ENCODE results near the gene NCOR2.
A peak's percentile ranks its signal among the peaks of the same experiment; 100 is the strongest.
"Not testable (repeated sequence)": the region's sequence is repeated elsewhere in the genome, so short reads cannot be mapped to it uniquely, and the experiment has no call there.

Gene NCOR2

GRCh38 chr12:124601706-124602105, 34.3 kb upstream of the NCOR2 start:
- no peak for DNase-seq (ENCODE audit: low read depth)

- no peak for DNase-seq (ENCODE audit: low read depth)
These were observed 31.9 kb upstream of the NCOR2 start for GRCh38 chr12:124599074-124599999.

GRCh38 chr12:124597041-124597440, 29.6 kb upstream of the NCOR2 start:
- DNase-seq (ENCODE audit: low read depth): no peak

DNA sequence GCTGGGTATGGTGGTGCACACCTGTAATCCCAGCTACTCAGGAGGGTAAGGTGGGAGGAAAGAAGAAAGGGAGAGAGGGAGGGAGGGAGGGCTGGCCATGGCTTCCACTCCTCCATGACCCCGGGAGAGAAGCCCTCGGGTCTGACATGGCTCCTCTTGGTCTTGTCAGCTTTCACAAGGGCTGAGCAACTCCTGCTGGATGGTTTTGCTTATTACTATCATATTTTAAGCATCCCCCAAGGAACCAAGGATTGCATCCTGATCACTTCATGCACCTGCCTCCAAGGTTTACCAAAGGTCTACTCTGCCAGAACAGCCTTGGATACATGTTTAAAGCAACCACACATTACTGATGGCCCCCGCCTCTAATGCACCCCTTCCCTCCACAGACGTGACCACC, 28.0 kb upstream of the NCOR2 start:
- DNase-seq (ENCODE audit: low read depth): no peak

GRCh38 chr12:124594851-124595250, 27.4 kb upstream of the NCOR2 start:
- no peak for DNase-seq (ENCODE audit: low read depth)

GRCh38 chr12:124593851-124594401, 26.5 kb upstream of the NCOR2 start:
- no peak for DNase-seq (ENCODE audit: low read depth)

GRCh38 chr12:124593176-124593575, 25.8 kb upstream of the NCOR2 start:
- no peak for DNase-seq (ENCODE audit: low read depth)

DNA sequence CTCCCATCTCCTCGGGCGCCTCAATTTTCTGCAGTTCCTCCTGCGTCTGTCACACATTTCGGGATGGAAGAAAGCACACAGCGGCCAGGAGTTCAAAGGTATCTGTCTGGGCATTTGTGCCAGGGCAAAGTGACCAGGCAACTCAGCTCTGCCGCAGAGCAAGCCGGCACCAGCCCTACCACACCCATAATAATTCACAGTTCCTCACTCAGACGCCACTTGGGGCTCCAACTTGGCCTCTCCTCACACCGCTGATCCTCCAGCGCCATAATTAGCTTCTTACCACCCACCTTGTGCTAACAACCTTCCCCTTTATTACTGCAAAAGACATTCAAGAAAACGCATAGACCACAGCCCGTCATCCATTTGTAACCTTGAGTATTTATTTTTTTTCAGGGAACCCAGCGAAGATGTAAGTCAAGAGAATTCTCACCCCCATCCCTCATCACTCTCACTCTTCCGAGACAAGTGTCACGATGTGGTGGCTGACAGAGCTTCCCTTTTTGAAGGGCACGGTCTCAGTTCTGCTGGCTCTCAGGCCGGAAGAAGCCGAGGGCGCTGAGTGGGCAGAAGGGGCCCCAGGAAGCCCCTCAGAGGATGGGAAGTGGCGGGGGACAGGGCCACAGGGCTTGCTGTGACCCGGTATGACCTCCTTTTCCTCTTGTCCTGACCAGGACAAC, 25.2 kb upstream of the NCOR2 start:
- peak; percentile 61 for DNase-seq (ENCODE audit: low read depth)

- no peak for DNase-seq (ENCODE audit: low read depth)
These were observed 24.6 kb upstream of the NCOR2 start for GRCh38 chr12:124592050-124592449.

DNA sequence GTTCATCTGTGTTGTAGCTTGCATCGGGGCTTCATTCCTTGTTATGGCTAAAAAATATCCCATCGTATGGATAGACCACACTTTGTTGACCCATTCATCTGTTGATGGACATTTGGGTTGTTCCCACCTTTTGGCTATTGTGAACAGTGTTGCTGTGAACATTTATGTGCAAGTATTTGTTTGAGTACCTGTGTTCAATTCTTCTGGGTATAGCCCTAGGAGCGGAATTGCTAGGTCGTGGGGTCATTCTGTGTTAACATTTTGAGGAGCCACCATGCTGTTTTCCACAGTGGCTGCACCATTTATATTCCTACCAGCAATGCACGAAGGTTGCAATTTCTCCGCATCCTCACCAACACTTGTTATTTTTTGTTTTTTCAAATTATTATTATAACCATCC, 23.0 kb upstream of the NCOR2 start:
- DNase-seq (ENCODE audit: low read depth): no peak

- DNase-seq (ENCODE audit: low read depth): no peak
These were observed 21.4 kb upstream of the NCOR2 start for GRCh38 chr12:124588751-124589267.

DNA sequence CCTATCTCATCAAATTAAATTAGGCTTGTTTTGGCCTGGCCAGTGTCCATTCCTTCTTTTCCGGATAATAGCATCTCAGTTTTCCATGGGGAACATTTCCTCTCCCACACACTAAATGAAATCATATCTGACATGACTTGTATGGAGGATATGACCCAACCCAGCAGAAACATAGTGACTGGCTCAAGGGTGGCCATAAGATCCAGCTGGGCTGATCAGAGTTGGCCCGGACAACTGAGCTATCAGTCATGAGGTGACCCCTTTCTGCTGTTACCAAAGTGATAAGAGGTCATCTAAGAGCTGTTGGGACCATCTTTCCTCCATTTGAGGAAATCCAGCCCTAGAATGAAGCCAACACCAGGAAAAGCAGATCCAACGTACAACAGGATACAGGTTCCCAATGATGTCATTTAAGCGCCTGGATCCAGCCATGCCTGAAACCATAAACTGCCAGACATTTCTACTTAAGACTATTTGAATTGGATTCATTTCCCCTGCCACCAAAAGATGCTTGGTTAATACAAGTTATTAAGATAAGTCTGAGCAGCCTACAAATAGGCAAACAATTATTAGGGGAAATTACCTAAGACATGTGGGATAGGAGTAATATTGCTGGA, 20.7 kb upstream of the NCOR2 start:
- DNase-seq (ENCODE audit: low read depth): no peak

- DNase-seq (ENCODE audit: low read depth): no peak
These were observed 19.3 kb upstream of the NCOR2 start for GRCh38 chr12:124586756-124587155.

DNA sequence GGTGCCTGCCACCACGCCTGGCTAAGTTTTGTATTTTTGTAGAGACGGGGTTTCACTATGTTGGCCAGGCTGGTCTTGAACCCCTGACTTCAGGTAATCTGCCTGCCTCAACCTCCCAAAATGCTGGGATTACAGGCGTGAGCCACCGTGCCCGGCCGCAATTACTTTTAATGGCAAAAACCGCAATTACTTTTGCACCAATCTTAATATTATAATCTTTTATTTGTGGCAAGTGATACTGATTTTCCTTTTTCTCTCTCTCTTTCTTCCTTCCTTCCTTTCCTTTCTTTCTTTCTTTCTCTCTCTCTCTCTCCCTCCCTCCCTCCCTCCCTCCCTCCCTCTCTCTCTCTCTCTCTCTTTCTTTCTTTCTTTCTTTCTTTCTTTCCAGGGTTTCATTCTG, 17.1 kb upstream of the NCOR2 start:
- not testable (repeated sequence) for DNase-seq (ENCODE audit: low read depth)

DNA sequence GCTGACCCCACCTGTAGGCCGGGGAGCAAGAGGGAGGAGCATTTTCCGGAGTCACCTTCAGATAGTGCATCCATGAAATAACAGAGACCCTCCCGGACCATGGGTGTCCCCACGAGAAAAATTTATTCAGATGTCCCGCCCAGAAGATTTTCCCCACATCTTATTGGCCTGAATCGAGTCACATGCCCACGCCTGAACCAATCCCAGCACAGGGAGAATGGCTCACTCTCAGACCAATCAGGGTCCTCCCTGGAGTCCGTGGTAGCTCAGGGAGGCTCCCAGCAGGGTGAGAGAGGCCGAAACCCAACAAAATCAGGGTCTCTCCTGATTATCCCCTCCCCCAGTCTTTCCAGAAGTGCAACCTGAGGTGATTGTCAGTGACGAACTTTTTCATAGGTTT, 16.4 kb upstream of the NCOR2 start:
- no peak for DNase-seq (ENCODE audit: low read depth)

DNA sequence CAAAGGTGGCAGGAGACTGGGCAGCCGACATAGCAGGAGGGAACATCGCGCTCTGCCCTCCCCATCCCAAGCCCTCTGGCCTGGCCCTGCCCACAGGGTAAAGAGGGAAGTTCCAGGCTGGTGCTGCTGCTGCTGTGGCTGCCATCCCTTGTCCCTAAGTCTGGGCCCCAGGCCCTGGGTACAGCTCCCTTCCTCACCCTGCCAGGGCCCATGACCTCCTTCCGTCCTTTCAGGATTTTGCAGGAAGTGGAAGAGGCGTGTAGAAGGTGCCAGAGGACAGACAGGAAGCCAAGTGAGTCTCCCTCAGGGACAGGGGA, 14.7 kb upstream of the NCOR2 start:
- DNase-seq (ENCODE audit: low read depth): no peak

GRCh38 chr12:124581307-124582107, 14.1 kb upstream of the NCOR2 start:
- DNase-seq (ENCODE audit: low read depth): no peak

DNA sequence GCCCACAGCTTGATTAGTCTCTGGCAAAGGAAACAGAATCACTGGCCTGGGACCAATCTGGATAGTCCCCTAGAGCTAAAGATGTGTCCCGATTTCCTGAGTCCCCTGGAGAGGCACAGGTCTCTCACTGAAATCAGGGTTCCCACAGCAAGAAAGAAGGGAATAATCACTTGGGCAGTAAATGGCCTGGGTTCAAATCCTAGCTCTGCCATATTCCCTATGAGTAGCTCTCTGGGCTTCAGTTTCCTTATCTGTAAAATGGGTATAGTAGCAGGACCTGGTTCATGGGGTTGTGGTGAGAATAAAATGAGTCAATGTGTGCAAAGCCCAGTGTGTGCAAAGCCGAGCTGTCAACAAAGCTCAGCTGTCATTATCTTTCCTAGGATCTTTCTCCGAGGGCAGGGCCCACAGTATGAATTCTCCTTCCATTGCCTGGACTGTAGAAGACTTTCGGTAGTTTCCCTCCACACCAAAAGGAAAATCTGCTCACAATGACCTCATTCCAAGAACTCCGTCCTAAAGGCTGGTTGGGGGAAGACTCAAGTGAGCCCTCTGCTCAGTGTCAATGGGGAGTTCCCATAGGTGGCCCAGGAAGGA, 12.6 kb upstream of the NCOR2 start:
- DNase-seq (ENCODE audit: low read depth): no peak

GRCh38 chr12:124578854-124579253, 11.4 kb upstream of the NCOR2 start:
- DNase-seq (ENCODE audit: low read depth): no peak

DNA sequence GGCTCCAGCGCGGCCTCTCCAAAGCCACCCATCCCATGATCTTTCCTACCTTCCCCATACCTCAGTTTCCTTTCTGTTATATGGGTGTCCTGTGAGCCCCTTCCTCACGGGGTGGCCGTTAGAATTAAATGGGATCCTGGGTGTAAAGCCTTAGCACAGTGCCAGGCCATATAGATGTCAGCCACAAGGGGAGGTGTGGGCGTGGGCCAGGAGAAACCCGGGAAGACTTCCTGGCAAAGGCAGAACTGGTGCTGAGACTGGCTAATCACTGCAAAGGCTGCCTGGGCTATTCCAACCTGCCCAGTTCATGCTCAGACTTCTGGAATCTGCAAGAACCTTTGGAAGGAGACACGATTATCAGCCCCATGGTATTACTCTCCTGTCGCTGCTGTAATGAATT, 11.0 kb upstream of the NCOR2 start:
- no peak for DNase-seq (ENCODE audit: low read depth)

DNA sequence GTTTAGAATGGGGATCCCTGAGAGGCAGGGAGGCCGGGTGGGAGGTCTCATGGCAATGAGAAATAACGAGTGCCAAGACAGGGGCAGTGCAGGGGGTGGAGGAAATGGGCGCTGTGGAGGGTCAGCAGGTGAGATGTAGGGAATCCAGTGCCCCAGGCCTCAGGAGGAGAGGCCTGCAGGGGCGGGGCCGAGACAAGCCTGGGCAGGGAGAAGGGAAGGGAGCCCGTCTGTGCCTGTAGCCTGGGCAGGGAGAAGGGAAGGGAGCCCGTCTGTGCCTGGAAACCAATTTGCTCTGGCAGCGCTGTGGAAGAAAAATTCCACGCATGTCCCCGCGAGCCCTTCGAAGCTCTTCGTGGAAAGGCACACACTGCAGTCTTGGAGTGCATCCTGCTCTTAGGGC, 10.6 kb upstream of the NCOR2 start:
- no peak for DNase-seq (ENCODE audit: low read depth)
